Immature natural killer cell (primary cell): ENCODE results near the gene SSH3. TPM values are rescaled to one million over a fixed set of nuclear protein-coding genes. Genes with fewer than 3 reads are reported as not detected.

ENCODE experiments used
- DNase-seq, 3 donors: peaks; one replicate each; pipeline ENCODE4 v3.0.0; 2022; ENCODE audit warnings: mixed read lengths in 1 of 3
- H3K27ac Mint-ChIP-seq, 6 donors: one replicate each; pipeline ENCODE4 v1.8.0; 2020; ENCODE audit warnings: mixed read lengths in 6 of 6, mild to moderate bottlenecking in 5 of 6, inconsistent platforms in 4 of 6, moderate library complexity in 3 of 6
- H3K27me3 Mint-ChIP-seq, 3 donors: one replicate each; pipeline ENCODE4 v1.8.0; 2020 to 2021; ENCODE audit warnings: low read depth in 3 of 3, mild to moderate bottlenecking in 3 of 3, mixed read lengths in 3 of 3, moderate library complexity in 3 of 3, inconsistent platforms in 1 of 3
- H3K36me3 Mint-ChIP-seq, 3 donors: one replicate each; pipeline ENCODE4 v1.8.0; 2020; ENCODE audit warnings: mixed read lengths in 3 of 3, inconsistent platforms in 2 of 3, mild to moderate bottlenecking in 2 of 3
- H3K4me1 Mint-ChIP-seq, 2 donors: one replicate each; pipeline ENCODE4 v1.8.0; 2020; ENCODE audit warnings: inconsistent platforms in 2 of 2, mild to moderate bottlenecking in 2 of 2, mixed read lengths in 2 of 2, moderate library complexity in 1 of 2
- H3K4me3 Mint-ChIP-seq, 5 donors: one replicate each; pipeline ENCODE4 v1.8.0; 2020; ENCODE audit warnings: mild to moderate bottlenecking in 5 of 5, mixed read lengths in 5 of 5, inconsistent platforms in 3 of 5, moderate library complexity in 3 of 5
- H3K9me3 Mint-ChIP-seq, 6 donors: one replicate each; pipeline ENCODE4 v1.8.0; 2020; ENCODE audit warnings: mild to moderate bottlenecking in 6 of 6, mixed read lengths in 6 of 6, inconsistent platforms in 4 of 6, moderate library complexity in 3 of 6
- polyA plus RNA-seq, 3 donors: library from polyadenylated mRNA; unstranded; fragments of 300-500 nt; fragmentation: Illumina TruSeq; gene quantifications; one replicate each; pipeline ENCODE4 v1.2.3, GENCODE V29; 2021

Gene SSH3
- polyA plus RNA-seq, 3 donors from 2014 or later = 1.1 to 4.8 (median 2.3) TPM

DNA sequence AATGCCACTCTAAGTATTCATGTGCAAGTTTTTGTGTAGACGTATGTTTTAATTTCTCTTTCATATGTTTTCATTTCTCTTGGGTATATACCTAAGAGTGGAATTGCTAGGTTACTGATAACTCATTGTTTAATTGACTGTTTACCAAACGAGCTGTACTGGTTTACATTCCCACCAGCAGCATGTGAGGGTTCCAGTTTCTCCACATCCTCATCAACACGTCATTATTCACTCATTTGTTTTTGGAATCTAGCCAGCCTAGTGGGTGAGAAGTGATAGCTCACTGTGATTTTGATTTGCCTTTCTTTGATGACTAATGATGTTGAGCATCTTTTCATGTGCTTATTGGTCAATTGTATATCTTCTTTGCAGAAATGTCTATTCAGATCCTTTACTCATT lies 10.2 kb upstream of the SSH3 start:
- peaks cover 11 to 29% (median 11%) of the 10 kb centered on the region in 3 donors for H3K27me3 Mint-ChIP-seq
- H3K4me1 Mint-ChIP-seq = peaks cover 38 to 46% of the 10 kb centered on the region in 2 donors
- DNase-seq = peak; percentile 46 to 72 (median 49)
- peaks cover 15 to 25% (median 24%) of the 10 kb centered on the region in 3 donors for H3K36me3 Mint-ChIP-seq
- H3K4me3 Mint-ChIP-seq = peak overlapping the region in 4 of 5 donors; percentile 24 to 49 (median 32)
- H3K27ac Mint-ChIP-seq = peak overlapping the region; percentile 69 to 90 (median 88)
- peaks cover 0 to 12% (median 7%) of the 10 kb centered on the region in 6 donors for H3K9me3 Mint-ChIP-seq

DNA sequence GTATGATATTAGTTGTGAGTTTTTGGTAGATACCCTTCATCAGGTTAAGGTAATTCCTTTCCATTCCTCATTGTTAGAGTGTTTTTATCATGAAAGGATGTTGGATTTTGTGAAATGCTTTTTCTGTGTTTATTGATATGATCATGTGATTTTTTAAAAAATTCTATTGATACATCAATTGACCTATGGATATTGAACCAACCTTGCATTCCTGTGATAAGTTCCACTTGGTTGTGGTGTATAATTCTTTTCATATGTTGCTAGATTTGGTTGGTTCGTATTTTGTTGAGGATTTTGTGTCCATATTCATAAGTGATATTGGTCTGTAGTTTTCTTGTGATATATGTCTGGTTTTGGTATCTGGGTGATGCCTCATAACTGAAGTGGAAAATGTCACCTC lies 7.5 kb upstream of the SSH3 start:
- Mint-ChIP-seq H3K27me3 (peaks cover 0 to 10% (median 0%) of the 10 kb centered on the region in 3 donors), H3K27ac (peak overlapping the region in 2 of 6 donors; percentile 16 to 37), H3K9me3 (peaks cover 0 to 12% (median 7%) of the 10 kb centered on the region in 6 donors), H3K4me1 (peaks cover 38 to 44% of the 10 kb centered on the region in 2 donors), H3K36me3 (peaks cover 20 to 31% (median 31%) of the 10 kb centered on the region in 3 donors), H3K4me3 (no peak overlapping the region)
- no peak for DNase-seq

DNA sequence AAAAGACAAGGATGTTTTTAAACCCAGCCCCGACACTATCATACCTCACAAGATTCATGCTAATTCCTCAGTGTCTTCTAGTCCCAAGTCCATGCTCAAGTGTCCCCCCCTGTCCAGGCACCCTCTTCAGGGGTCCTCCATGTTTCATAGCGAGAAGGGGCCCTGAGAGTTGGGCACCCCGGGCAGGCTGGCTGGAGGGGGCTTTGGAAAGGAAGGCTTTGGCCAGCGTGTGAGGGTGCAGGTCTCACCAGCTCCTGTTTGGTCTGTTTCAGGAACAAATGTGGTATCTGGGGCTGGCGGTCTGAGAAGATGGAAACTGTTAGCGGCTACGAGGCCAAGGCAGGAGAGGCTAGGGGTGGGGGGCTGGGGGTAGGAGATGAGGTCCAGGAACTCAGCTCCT lies 4.5 kb upstream of the SSH3 start:
- Mint-ChIP-seq H3K4me3 (no peak overlapping the region), H3K4me1 (peaks cover 24 to 27% of the 10 kb centered on the region in 2 donors), H3K27ac (peak overlapping the region in 5 of 6 donors; percentile 3 to 66 (median 40)), H3K27me3 (peaks cover 0 to 3% (median 0%) of the 10 kb centered on the region in 3 donors), H3K36me3 (peaks cover 20 to 29% (median 22%) of the 10 kb centered on the region in 3 donors), H3K9me3 (peaks cover 0 to 12% (median 7%) of the 10 kb centered on the region in 6 donors)
- no peak for DNase-seq

DNA sequence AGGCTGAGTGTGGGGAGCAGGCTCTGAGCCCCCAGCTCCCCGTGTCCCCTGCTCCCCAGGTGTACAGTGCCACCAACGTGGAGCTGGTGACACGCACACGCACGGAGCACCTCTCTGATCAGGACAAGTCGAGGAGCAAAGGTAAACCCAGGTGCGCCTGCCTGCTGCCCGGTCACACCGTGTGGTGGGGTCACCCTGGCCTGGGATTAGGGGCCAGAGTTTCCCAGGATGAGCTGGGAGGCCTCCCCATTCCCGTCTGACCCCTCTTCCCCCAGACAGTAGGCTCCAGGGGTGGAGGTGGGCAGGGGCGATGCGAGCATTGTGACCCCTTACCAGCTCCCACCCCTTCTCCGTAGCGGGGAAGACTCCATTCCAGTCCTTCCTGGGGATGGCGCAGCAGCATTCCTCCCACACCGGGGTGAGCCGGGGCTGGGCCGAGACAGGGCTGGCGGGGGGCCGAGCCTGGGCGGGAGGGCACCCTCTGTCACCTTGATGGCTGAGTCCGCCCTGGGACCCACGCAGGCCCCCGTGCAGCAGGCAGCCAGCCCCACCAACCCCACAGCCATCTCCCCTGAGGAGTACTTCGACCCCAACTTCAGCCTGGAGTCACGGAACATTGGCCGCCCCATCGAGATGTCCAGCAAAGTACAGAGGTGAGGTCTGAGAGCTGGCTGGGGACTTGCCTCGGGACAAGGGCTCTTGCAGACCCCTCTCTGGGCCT lies 3.7 kb upstream of the SSH3 start:
- Mint-ChIP-seq H3K27ac (no peak overlapping the region), H3K4me1 (peaks cover 23 to 25% of the 10 kb centered on the region in 2 donors), H3K27me3 (peaks cover 0 to 3% (median 3%) of the 10 kb centered on the region in 3 donors), H3K36me3 (peaks cover 20 to 25% (median 22%) of the 10 kb centered on the region in 3 donors), H3K4me3 (no peak overlapping the region), H3K9me3 (peaks cover 0 to 12% (median 7%) of the 10 kb centered on the region in 6 donors)
- no peak for DNase-seq

DNA sequence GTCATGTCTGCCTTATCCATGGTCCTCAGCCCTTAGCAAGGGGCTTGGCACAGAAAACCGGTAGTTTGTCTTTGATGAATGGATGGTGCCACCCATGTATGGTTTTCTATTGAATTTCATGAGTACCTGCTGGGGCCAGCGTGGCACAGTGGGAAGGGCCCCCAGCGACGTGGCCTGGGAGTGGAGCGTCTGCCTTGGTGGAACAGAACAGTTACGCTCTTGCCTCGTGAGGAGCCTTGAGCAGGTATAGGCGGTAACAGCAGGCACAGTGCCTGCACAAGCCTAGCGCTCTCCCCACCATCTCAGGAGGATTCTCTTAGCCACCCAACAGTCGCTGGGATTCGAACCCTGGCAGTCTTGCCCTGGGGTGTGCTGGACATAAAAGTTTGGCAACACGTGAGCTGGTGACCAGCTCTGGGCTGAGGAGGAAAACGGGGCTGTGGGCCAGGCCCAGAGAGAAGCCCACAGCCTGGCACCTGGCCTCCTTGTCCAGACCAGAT lies 3.0 kb upstream of the SSH3 start:
- H3K27me3 Mint-ChIP-seq = peaks cover 0 to 4% (median 3%) of the 10 kb centered on the region in 3 donors
- peak overlapping the region in 1 of 6 donors; percentile 29 for H3K27ac Mint-ChIP-seq
- H3K4me3 Mint-ChIP-seq = no peak overlapping the region
- peaks cover 0 to 12% (median 7%) of the 10 kb centered on the region in 6 donors for H3K9me3 Mint-ChIP-seq
- no peak for DNase-seq
- peaks cover 20 to 22% (median 22%) of the 10 kb centered on the region in 3 donors for H3K36me3 Mint-ChIP-seq
- H3K4me1 Mint-ChIP-seq = peaks cover 26 to 29% of the 10 kb centered on the region in 2 donors

DNA sequence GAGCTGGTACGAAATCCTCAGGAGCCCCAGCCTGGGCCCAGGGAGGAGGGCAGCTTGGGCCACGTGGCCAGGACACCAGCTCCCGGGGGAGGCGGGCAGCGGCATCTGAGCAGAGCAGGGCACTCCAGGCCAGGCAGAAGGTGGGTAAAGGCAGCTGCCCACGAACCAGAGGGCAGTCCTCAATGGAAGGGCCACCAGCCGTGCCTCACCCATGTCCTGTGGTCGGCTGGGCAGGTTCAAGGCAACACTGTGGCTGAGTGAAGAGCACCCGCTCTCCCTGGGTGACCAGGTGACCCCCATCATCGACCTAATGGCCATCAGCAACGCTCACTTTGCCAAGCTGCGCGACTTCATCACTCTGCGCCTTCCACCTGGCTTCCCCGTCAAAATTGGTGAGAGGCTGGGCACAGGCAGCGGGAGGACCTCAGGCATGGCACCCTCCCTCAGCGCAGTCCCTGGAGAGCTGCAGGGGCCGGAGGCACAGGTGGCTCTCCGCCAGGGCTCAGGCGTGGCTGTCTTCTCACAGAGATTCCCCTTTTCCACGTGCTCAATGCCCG lies 2.5 kb upstream of the SSH3 start:
- H3K4me3 Mint-ChIP-seq = no peak overlapping the region
- DNase-seq = no peak
- peak overlapping the region in 1 of 6 donors; percentile 39 for H3K27ac Mint-ChIP-seq
- peaks cover 0 to 12% (median 6%) of the 10 kb centered on the region in 6 donors for H3K9me3 Mint-ChIP-seq
- H3K27me3 Mint-ChIP-seq = peaks cover 0 to 4% (median 3%) of the 10 kb centered on the region in 3 donors
- peaks cover 18 to 20% (median 19%) of the 10 kb centered on the region in 3 donors for H3K36me3 Mint-ChIP-seq
- H3K4me1 Mint-ChIP-seq = peaks cover 26 to 29% of the 10 kb centered on the region in 2 donors

DNA sequence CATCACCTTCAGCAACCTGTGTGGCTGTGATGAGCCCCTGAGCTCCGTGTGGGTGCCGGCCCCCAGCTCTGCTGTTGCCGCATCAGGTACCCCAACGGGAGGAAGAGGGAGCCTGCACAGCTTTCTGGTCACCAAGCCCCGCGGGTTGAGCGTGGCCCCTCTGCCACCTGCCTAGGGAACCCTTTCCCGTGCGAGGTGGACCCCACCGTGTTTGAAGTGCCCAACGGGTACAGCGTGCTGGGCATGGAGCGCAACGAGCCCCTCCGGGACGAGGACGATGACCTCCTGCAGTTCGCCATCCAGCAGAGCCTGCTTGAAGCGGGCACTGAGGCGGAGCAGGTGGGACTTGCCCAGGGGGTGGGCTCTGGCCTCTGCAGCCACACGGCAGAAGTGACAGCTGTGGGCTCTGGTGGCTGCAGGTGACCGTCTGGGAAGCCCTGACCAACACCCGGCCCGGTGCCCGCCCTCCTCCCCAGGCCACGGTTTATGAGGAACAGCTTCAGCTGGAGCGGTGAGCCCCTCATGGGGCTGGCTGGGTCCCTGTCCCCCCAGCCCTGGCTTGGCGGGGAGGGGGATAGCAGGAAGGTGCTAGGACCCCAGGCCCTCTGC lies 1.9 kb upstream of the SSH3 start:
- Mint-ChIP-seq H3K36me3 (peaks cover 12 to 16% (median 14%) of the 10 kb centered on the region in 3 donors), H3K4me1 (peaks cover 21 to 23% of the 10 kb centered on the region in 2 donors), H3K9me3 (peaks cover 0 to 6% (median 3%) of the 10 kb centered on the region in 6 donors), H3K4me3 (no peak overlapping the region), H3K27ac (no peak overlapping the region), H3K27me3 (peaks cover 0 to 5% (median 4%) of the 10 kb centered on the region in 3 donors)
- DNase-seq = no peak

DNA sequence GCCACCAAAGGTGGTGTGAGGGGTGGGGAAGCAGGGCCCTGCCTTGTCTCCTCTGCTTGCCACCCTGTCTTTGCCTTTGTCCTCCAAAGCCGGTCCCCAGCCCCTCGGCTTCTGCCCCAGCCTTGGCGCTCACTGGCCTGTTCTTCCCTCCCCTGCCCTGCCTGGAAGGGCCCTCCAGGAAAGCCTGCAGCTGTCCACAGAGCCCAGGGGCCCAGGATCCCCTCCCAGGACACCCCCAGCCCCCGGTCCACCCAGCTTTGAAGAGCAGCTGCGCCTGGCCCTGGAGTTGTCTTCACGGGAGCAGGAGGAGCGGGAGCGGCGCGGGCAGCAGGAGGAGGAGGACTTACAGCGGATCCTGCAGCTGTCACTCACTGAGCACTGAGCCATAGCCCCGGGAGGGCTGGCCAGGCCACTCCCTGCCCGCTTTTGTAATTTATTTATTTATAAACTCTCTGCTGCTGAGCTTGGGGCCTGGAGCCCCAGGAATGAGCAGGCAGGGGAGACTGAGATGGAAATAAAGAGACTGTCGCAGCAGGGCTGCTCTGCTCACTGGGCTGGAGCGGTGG lies 1.3 kb upstream of the SSH3 start:
- H3K9me3 Mint-ChIP-seq = peaks cover 0 to 2% (median 0%) of the 10 kb centered on the region in 6 donors
- no peak for DNase-seq
- H3K36me3 Mint-ChIP-seq = peaks cover 6 to 11% (median 8%) of the 10 kb centered on the region in 3 donors
- H3K27ac Mint-ChIP-seq = peak overlapping the region; percentile 7 to 86 (median 71)
- H3K4me3 Mint-ChIP-seq = peak overlapping the region; percentile 64 to 76 (median 71)
- peaks cover 0 to 4% (median 3%) of the 10 kb centered on the region in 3 donors for H3K27me3 Mint-ChIP-seq
- peaks cover 18 to 19% of the 10 kb centered on the region in 2 donors for H3K4me1 Mint-ChIP-seq

DNA sequence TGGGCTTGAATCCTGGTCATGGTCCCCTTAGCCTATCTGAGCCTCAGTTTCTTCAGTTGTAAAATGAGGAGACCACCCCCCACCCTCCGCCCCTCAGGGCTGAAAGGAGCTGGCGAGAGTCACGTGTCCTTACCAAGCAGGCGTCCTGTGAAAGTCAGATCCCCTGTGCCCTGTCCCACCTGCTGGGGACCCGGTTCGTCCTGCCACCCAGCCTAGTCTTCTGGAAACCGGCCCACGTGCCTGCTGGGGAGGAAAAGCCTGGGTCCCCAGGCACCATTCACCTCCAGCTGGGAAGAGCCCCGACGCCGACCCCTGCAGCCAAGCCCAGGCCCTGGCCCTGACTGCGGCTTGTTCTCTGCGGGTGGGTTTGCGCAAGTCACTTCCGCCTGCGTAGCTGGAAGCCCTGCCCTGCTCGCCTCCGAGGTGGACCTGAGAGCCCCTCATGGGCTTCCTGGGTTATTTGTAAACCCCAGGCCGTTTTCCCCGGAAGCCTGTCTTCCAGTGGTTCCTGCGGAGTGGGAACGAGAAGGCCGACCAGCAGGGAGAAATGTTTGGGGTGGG lies 679 bp upstream of the SSH3 start:
- peak; percentile 50 to 53 (median 51) for DNase-seq
- Mint-ChIP-seq H3K27ac (peak overlapping the region; percentile 7 to 86 (median 71)), H3K9me3 (peaks cover 0 to 2% (median 0%) of the 10 kb centered on the region in 6 donors), H3K36me3 (peaks cover 5 to 10% (median 7%) of the 10 kb centered on the region in 3 donors), H3K4me1 (peaks cover 16 to 19% of the 10 kb centered on the region in 2 donors), H3K27me3 (peaks cover 0 to 4% (median 3%) of the 10 kb centered on the region in 3 donors), H3K4me3 (peak overlapping the region; percentile 64 to 76 (median 71))

DNA sequence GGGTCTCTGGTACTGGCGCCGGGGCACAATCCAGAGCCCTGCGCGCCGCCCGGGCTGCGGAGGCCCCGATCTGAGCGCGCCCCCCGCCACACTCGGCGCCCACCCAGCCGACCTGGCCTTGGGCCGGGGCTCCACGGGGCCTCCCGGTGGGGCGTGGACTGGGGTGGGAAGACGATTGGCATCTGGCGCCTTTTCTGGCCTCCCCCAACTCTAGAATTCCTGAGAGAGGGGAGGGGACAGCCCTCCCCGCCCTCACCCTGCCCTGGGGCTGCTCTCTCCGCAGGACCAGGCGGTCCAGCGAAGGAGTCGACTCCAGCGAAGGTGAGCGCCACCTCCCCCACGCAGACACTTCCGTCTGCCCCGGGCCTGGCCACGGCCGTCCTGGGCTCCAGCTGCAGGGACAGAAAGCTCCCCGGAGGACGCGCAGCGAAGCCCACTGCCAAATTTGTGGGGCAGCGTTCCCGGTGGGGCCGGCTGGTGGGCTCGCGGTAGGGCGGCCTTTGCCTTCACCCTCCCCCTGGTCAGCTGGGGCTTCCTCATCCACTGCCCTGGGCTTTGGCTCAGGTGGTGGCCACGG lies 593 bp downstream of the SSH3 start:
- DNase-seq = peak in 2 of 3 donors; percentile 32 to 41
- Mint-ChIP-seq H3K9me3 (no peaks in the 10 kb centered on the region), H3K27me3 (peaks cover 0 to 4% (median 3%) of the 10 kb centered on the region in 3 donors), H3K36me3 (peaks cover 0 to 3% (median 0%) of the 10 kb centered on the region in 3 donors), H3K4me3 (peak overlapping the region; percentile 51 to 76 (median 72)), H3K27ac (no peak overlapping the region), H3K4me1 (peaks cover 7 to 13% of the 10 kb centered on the region in 2 donors)

DNA sequence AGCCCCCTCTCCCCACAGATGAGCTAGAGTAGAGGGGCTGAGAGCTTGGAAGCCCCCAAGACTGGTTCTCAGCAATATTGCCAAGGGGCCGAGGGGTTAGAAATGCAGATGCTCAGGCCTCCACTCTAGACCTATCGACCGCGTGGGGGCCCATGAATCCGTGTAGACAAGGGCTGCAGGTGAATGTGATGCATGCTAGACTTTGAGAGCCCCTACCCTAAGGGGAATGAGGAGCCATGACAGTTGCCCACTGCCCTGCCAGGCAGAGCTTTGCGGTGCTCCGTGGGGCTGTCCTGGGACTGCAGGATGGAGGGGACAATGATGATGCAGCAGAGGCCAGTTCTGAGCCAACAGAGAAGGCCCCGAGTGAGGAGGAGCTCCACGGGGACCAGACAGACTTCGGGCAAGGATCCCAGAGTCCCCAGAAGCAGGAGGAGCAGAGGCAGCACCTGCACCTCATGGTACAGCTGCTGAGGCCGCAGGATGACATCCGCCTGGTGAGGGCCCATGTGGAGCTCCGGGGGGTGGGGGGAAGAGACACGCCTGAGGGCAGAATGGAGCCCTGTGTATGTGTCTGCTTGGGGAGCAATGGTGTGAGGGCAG lies 1.3 kb downstream of the SSH3 start:
- no peak for DNase-seq
- no peaks in the 10 kb centered on the region for H3K9me3 Mint-ChIP-seq
- H3K4me1 Mint-ChIP-seq = peaks cover 7 to 13% of the 10 kb centered on the region in 2 donors
- peak overlapping the region in 2 of 6 donors; percentile 51 to 66 for H3K27ac Mint-ChIP-seq
- peaks cover 0 to 4% (median 3%) of the 10 kb centered on the region in 3 donors for H3K27me3 Mint-ChIP-seq
- peak overlapping the region in 4 of 5 donors; percentile 23 to 76 (median 58) for H3K4me3 Mint-ChIP-seq
- peaks cover 0 to 3% (median 0%) of the 10 kb centered on the region in 3 donors for H3K36me3 Mint-ChIP-seq
